GM06990 (cell line): Measurements from ENCODE around the gene RASGEF1C.
A peak's percentile ranks its signal among the peaks of the same experiment; 100 is the strongest.
"Not testable (repeated sequence)": the region's sequence is repeated elsewhere in the genome, so short reads cannot be mapped to it uniquely, and the experiment has no call there.

ENCODE experiments used
- DNase-seq: peaks from one replicate; pipeline ENCODE4 v3.0.0-alpha.2; 2011; ENCODE audit not compliant: insufficient read length; ENCODE audit errors: extremely low read depth
- H3K27me3 ChIP-seq: replicated peaks from 2 replicates; pipeline ENCODE4 v1.6.0; 2011; ENCODE audit warnings: low read length; ENCODE audit not compliant: control insufficient read depth, insufficient read depth
- H3K36me3 ChIP-seq: 2 replicates; pipeline ENCODE4 v1.5.1; 2011; ENCODE audit warnings: low read length; ENCODE audit not compliant: control insufficient read depth, insufficient read depth
- H3K4me3 ChIP-seq: replicated peaks from 2 replicates; pipeline ENCODE4 v1.5.1; 2011; ENCODE audit warnings: low read depth, mild to moderate bottlenecking, control low read depth, low read length
- CTCF ChIP-seq: IDR thresholded peaks from 2 replicates; pipeline ENCODE4 v1.5.1; 2011; ENCODE audit warnings: low read length, control low read depth, mild to moderate bottlenecking, inconsistent platforms; ENCODE audit not compliant: insufficient read depth, poor library complexity, severe bottlenecking

RASGEF1C gene

GRCh38 chr5:180129291-180130190, 79.5 kb downstream of the RASGEF1C start:
- no peak for DNase-seq
- Histone ChIP-seq H3K27me3 (no peaks in the 10 kb centered on the region; the same call in 1 of the 2 replicates), H3K4me3 (no peak overlapping the region), H3K36me3 (no peaks in the 10 kb centered on the region)
- no peak for TF ChIP-seq CTCF

- TF ChIP-seq CTCF, result no peak
- no peak overlapping the region for H3K4me3 ChIP-seq
- no peak for DNase-seq
- H3K27me3 ChIP-seq, result no peaks in the 10 kb centered on the region; the same call in 1 of the 2 replicates
- no peaks in the 10 kb centered on the region for H3K36me3 ChIP-seq
Observed at GRCh38 chr5:180128671-180129261, 80.2 kb downstream of the RASGEF1C start.

GRCh38 chr5:180127682-180128670, 81.0 kb downstream of the RASGEF1C start:
- TF ChIP-seq CTCF, result no peak
- Histone ChIP-seq H3K36me3 (no peaks in the 10 kb centered on the region), H3K27me3 (no peaks in the 10 kb centered on the region; the same call in 1 of the 2 replicates), H3K4me3 (no peak overlapping the region)
- DNase-seq, result no peak

- no peaks in the 10 kb centered on the region; the same call in 1 of the 2 replicates for H3K27me3 ChIP-seq
- no peak overlapping the region for H3K4me3 ChIP-seq
- DNase-seq, result no peak
- TF ChIP-seq CTCF, result peak; percentile 61
- no peaks in the 10 kb centered on the region for H3K36me3 ChIP-seq
Observed at GRCh38 chr5:180126716-180127681, 82.0 kb downstream of the RASGEF1C start.

GRCh38 chr5:180126156-180126555, 82.9 kb downstream of the RASGEF1C start:
- H3K4me3 ChIP-seq, H3K36me3 ChIP-seq, H3K27me3 ChIP-seq, DNase-seq: not testable (repeated sequence)

- not testable (repeated sequence) for DNase-seq, H3K4me3 ChIP-seq, H3K36me3 ChIP-seq, H3K27me3 ChIP-seq
Observed at GRCh38 chr5:180124662-180125061, 84.3 kb downstream of the RASGEF1C start.
